ENCODE data around the gene TMEM140.

TMEM140 gene

DNA sequence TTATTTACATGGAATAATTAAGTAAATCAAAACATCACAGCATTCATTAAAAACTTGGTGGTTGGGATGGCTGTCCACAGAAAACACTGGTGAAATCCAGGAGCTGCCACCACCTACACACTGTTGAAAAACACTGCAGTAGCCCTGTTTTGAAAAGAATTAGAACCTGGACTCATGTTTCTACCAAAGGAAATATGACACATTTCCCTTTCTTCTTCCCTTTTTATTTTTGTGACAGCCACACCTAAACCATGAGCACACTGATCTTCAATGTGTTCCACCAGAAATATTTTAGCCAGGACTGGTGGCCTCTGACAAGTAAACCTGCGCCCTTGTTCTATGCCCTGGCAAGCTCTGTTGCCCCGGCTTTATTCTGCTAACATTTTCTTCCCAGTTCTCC lies 3.3 kb downstream of the TMEM140 start:
- no peak overlapping the region for H3K4me3 ChIP-seq (ENCODE audit: low read depth, low read length)
- TF ChIP-seq, protein P1, sequence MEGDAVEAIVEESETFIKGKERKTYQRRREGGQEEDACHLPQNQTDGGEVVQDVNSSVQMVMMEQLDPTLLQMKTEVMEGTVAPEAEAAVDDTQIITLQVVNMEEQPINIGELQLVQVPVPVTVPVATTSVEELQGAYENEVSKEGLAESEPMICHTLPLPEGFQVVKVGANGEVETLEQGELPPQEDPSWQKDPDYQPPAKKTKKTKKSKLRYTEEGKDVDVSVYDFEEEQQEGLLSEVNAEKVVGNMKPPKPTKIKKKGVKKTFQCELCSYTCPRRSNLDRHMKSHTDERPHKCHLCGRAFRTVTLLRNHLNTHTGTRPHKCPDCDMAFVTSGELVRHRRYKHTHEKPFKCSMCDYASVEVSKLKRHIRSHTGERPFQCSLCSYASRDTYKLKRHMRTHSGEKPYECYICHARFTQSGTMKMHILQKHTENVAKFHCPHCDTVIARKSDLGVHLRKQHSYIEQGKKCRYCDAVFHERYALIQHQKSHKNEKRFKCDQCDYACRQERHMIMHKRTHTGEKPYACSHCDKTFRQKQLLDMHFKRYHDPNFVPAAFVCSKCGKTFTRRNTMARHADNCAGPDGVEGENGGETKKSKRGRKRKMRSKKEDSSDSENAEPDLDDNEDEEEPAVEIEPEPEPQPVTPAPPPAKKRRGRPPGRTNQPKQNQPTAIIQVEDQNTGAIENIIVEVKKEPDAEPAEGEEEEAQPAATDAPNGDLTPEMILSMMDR (IDR thresholded peaks at IDR 0.05; ENCODE audit: low read depth, low read length, missing control alignments), result no peak
- in situ Hi-C loops (cut with HindIII; ENCODE audit: low pct_ligation_motif_present, low sequenced_read_pairs), result loop anchor here (25.0 kb wide), 1 partner anchor 164 kb away; the partner anchor contains the start of gene AGBL3
- DNase-seq, result no peak
- H3K27ac ChIP-seq, result no peak overlapping the region
- no peaks in the 10 kb centered on the region for H3K27me3 ChIP-seq (replicated peaks)
- no peaks in the 10 kb centered on the region for H3K36me3 ChIP-seq (replicated peaks)

DNA sequence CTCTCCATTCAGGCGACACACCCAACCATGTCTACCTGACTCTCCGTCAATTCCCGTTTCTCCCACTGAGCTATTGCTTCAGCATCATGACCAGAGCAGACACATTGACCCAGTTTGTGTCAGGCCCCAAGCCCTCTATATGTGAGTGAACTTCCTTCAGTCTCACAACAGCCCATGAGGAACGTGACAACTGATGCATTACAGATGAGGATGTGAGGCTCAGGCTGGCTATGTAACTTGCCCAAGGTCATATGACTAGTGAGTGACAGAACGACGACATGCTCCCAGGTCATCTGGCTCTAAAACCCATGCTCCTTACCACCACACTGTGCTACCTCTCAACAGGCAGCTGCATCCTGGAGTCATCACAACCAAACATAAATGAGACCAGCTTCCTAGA lies 3.7 kb downstream of the TMEM140 start:
- no peaks in the 10 kb centered on the region for H3K36me3 ChIP-seq (replicated peaks)
- no peak overlapping the region for H3K4me3 ChIP-seq (ENCODE audit: low read depth, low read length)
- TF ChIP-seq, protein P1 (IDR thresholded peaks at IDR 0.05; ENCODE audit: low read depth, low read length, missing control alignments), result no peak
- H3K27me3 ChIP-seq (replicated peaks), result no peaks in the 10 kb centered on the region
- no peak overlapping the region for H3K27ac ChIP-seq
- in situ Hi-C loops (cut with HindIII; ENCODE audit: low pct_ligation_motif_present, low sequenced_read_pairs), result loop anchor here (25.0 kb wide), 1 partner anchor 164 kb away; the partner anchor contains the start of gene AGBL3
- DNase-seq, result no peak

DNA sequence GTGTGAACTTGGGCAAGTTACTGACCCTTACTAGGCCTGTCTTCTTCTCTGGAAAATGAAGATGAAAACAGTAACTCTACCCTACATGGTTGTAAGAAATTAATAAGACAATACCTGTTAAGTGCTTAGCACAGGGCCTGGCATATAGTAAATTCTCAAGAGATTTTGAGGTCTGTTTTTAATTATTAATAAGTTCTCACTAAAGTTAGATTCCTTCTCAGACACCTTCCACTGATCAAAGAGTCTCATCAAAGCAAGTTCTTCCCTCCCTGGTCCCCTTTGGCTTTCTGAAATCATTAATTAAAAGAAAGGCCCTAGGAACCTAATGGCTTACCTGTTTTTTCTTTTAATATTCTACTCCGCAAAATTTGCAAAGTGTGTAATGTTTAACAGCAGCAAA lies 4.6 kb downstream of the TMEM140 start:
- no peaks in the 10 kb centered on the region for H3K27me3 ChIP-seq (replicated peaks)
- no peaks in the 10 kb centered on the region for H3K36me3 ChIP-seq (replicated peaks)
- DNase-seq, result no peak
- no peak overlapping the region for H3K4me3 ChIP-seq (ENCODE audit: low read depth, low read length)
- no peak overlapping the region for H3K27ac ChIP-seq
- TF ChIP-seq, protein P1 (IDR thresholded peaks at IDR 0.05; ENCODE audit: low read depth, low read length, missing control alignments), result no peak
- in situ Hi-C loops (cut with HindIII; ENCODE audit: low pct_ligation_motif_present, low sequenced_read_pairs), result loop anchor here (25.0 kb wide), 1 partner anchor 165 kb away; the partner anchor contains the start of gene AGBL3

DNA sequence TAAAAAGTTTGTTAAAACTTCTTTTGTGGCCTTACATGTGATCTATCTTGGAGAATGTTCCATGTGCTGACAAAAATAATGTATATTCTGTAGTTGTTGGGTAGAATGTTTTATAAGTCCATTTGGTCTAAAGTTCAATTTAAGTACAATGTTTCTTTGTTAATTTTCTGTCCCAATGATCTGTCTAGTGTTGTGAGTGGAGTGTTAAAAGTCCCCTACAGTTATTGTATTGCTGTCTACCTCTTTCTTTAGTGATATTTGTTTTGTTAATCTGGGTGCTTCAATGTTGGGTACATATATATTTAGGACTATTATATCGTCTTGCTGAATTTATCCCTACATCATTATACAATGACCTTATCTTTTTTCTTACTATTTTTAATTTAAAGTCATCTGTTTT lies 6.9 kb downstream of the TMEM140 start:
- DNase-seq, result no peak
- Histone ChIP-seq H3K27me3 (replicated peaks) (no peaks in the 10 kb centered on the region), H3K27ac (no peak overlapping the region), H3K36me3 (replicated peaks) (no peaks in the 10 kb centered on the region), H3K4me3 (ENCODE audit: low read depth, low read length) (no peak overlapping the region)
- in situ Hi-C loops (cut with HindIII; ENCODE audit: low pct_ligation_motif_present, low sequenced_read_pairs), result loop anchor here (25.0 kb wide), 1 partner anchor 167 kb away; the partner anchor contains the start of gene AGBL3
- TF ChIP-seq, protein P1 (IDR thresholded peaks at IDR 0.05; ENCODE audit: low read depth, low read length, missing control alignments), result no peak

DNA sequence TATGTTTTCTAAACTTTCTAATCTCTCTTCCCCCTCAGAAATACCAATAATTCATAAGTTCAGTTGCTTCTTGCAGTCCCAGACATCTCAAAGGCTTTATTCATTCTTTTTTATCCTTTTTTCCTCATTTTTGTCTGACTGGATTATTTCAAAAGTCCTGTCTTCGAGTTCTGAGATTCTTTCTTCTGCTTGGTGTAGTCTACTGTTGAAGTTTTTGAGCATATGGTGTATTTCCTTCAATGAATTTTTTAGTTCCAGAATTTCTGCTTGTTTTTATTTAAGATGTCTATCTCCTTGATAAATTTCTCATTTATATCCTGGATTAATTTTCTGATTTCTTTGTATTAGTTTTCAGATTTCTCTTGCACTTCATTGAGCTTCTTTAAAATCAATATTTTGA lies 8.4 kb downstream of the TMEM140 start:
- H3K4me3 ChIP-seq (ENCODE audit: low read depth, low read length), result no peak overlapping the region
- TF ChIP-seq, protein P1 (IDR thresholded peaks at IDR 0.05; ENCODE audit: low read depth, low read length, missing control alignments), result no peak
- no peaks in the 10 kb centered on the region for H3K36me3 ChIP-seq (replicated peaks)
- in situ Hi-C loops (cut with HindIII; ENCODE audit: low pct_ligation_motif_present, low sequenced_read_pairs), result loop anchor here (25.0 kb wide), 1 partner anchor 169 kb away; the partner anchor contains the start of gene AGBL3
- H3K27me3 ChIP-seq (replicated peaks), result no peaks in the 10 kb centered on the region
- H3K27ac ChIP-seq, result no peak overlapping the region
- no peak for DNase-seq

DNA sequence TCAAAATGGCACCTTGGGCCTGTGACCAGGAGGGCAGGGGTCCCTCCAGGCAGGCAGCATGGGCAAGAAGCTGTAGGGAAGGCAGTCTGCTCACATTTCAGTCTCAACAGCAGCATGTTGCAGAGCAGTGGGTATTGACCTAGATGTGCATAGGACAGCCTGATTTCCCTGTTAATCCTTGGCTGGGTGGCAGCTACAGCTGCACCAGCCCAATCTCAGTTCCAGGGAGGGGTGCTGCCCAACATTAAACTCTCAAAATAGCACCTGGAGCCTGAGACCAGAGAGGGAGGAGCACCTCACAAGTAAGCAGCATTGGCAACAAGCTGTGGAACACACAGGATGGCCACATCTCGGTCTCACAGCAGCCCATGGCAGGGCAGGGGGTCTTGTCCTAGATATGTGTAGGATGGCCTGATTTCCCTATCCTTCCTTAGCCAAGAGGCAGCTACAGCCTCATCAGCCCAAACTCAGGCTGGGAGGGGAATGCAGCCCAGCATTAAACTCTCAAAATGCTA lies 10.3 kb downstream of the TMEM140 start:
- H3K27me3 ChIP-seq (replicated peaks), result no peaks in the 10 kb centered on the region
- H3K36me3 ChIP-seq (replicated peaks), result no peaks in the 10 kb centered on the region
- no peak overlapping the region for H3K4me3 ChIP-seq (ENCODE audit: low read depth, low read length)
- in situ Hi-C loops (cut with HindIII; ENCODE audit: low pct_ligation_motif_present, low sequenced_read_pairs), result loop anchor here (25.0 kb wide), 1 partner anchor 171 kb away; the partner anchor contains the start of gene AGBL3
- H3K27ac ChIP-seq, result no peak overlapping the region
- no peak for DNase-seq
- TF ChIP-seq, protein P1 (IDR thresholded peaks at IDR 0.05; ENCODE audit: low read depth, low read length, missing control alignments), result no peak

All from brain microvascular endothelial cell (primary cell).